HCT116 (cell line): ENCODE data around the gene FXYD4. TPM values are rescaled to one million over a fixed set of nuclear protein-coding genes. Genes with fewer than 3 reads are reported as not detected.
"Not testable (repeated sequence)": the region's sequence is repeated elsewhere in the genome, so short reads cannot be mapped to it uniquely, and the experiment has no call there.

Source experiments
- ATAC-seq: fragments of 200-7000 bp; cut with Tn5 transposase; 2 replicates; pipeline ENCODE4 v1.9.1; 2020; ENCODE audit warnings: mild to moderate bottlenecking, moderate library complexity
- BruUV-seq: library from RNA; stranded (reverse); fragments of 400-500 nt; replicated peaks from 2 replicates; lab custom pipeline; 2021; lab: Mats Ljungman, UMichigan
- CTCF ChIA-PET: fragments of 300-600 bp; sonication (Branson Sonifier 250); formaldehyde crosslinking; loops from one replicate; lab custom pipeline; 2021; ENCODE audit warnings: antibody characterized with exemption; lab: Charles Lee
- POLR2A ChIA-PET: fragments of 300-600, 350-600 bp; sonication (Branson Sonifier 250); formaldehyde crosslinking; loops from one replicate; lab custom pipeline; 2021; ENCODE audit warnings: antibody characterized with exemption; lab: Charles Lee
- RAD21 ChIA-PET, 2 experiments: fragments of 300-600 bp; sonication (Branson Sonifier 250); formaldehyde crosslinking; loops; one replicate each; lab custom pipeline; 2023; ENCODE audit warnings: low total read pairs in 2 of 2; ENCODE audit not compliant: uncharacterized antibody in 2 of 2, unreplicated experiment in 2 of 2, low non-redundant PET in 1 of 2; lab: Charles Lee
- DNase-seq: peaks from one replicate; pipeline ENCODE4 v3.0.0-alpha.2; 2010; ENCODE audit warnings: low read depth, low spot score
- H2AFZ ChIP-seq: fragments of 200-600 bp; shearing (Covaris generic), sonication (generic); 2 replicates; pipeline ENCODE4 v1.6.1; 2017; ENCODE audit warnings: low read depth, mixed run types, mixed read lengths, antibody characterized with exemption, low read length; ENCODE audit not compliant: poor library complexity, severe bottlenecking
- H3K27ac ChIP-seq: 2 replicates; pipeline ENCODE4 v1.5.1; 2012; ENCODE audit warnings: low read depth, low read length
- H3K27me3 ChIP-seq: fragments of 200-600 bp; sonication (generic); 2 replicates; pipeline ENCODE4 v1.6.1; 2016; ENCODE audit warnings: mixed run types, low read length, mixed read lengths; ENCODE audit not compliant: insufficient read depth
- H3K36me3 ChIP-seq, 2 experiments: fragments of 200-500 bp in 1 of 2; fragments of 200-600 bp in 1 of 2; sonication (Bioruptor generic) in 1 of 2; sonication (generic) in 1 of 2; 2 replicates each; pipeline versions ENCODE4 v1.5.1 to v1.6.1; 2014 to 2016; ENCODE audit warnings: low read length in 2 of 2, inconsistent platforms in 1 of 2, mixed read lengths in 1 of 2, mixed run types in 1 of 2; ENCODE audit not compliant: insufficient read depth in 2 of 2, control insufficient read depth in 1 of 2
- H3K4me1 ChIP-seq, 2 experiments: fragments of 200-600 bp in 1 of 2; sonication (generic) in 1 of 2; 2 replicates each; pipeline versions ENCODE4 v1.5.1 to v1.6.1; 2012 to 2017; ENCODE audit warnings: low read length in 2 of 2, inconsistent platforms in 1 of 2, mild to moderate bottlenecking in 1 of 2, mixed read lengths in 1 of 2, mixed run types in 1 of 2, moderate library complexity in 1 of 2; ENCODE audit not compliant: insufficient read depth in 2 of 2, control insufficient read depth in 1 of 2
- H3K4me2 ChIP-seq: fragments of 200-600 bp; sonication (generic); 2 replicates; pipeline ENCODE4 v1.6.1; 2017; ENCODE audit warnings: mixed run types, low read length, mixed read lengths
- H3K4me3 ChIP-seq, 2 experiments: fragments of 200-600 bp in 1 of 2; sonication (generic) in 1 of 2; replicated peaks in 1 of 2; 2 replicates each; pipeline ENCODE4 v1.5.1; 2011 to 2016; ENCODE audit warnings: low read length in 2 of 2, control low read depth in 1 of 2, low read depth in 1 of 2, mild to moderate bottlenecking in 1 of 2, mixed read lengths in 1 of 2, mixed run types in 1 of 2
- H3K79me2 ChIP-seq: fragments of 200-600 bp; sonication (generic); 2 replicates; pipeline ENCODE4 v1.6.1; 2017; ENCODE audit warnings: mild to moderate bottlenecking, mixed run types, low read length, moderate library complexity, mixed read lengths; ENCODE audit not compliant: insufficient read depth
- H3K9ac ChIP-seq: fragments of 200-600 bp; sonication (generic); 2 replicates; pipeline ENCODE4 v1.6.1; 2016; ENCODE audit warnings: low read length, mixed read lengths
- H3K9me2 ChIP-seq: fragments of 200-600 bp; sonication (generic), shearing (Covaris generic); 2 replicates; pipeline ENCODE4 v1.6.1; 2017; ENCODE audit warnings: mixed run types, mild to moderate bottlenecking, moderate library complexity; ENCODE audit not compliant: insufficient read depth
- H3K9me3 ChIP-seq, 2 experiments: fragments of 200-500 bp in 1 of 2; fragments of 200-600 bp in 1 of 2; sonication (Bioruptor generic) in 1 of 2; sonication (generic) in 1 of 2; 2 replicates each; pipeline ENCODE4 v1.6.1; 2014 to 2017; ENCODE audit warnings: low read length in 2 of 2, mixed read lengths in 2 of 2, inconsistent platforms in 1 of 2, low read depth in 1 of 2, mild to moderate bottlenecking in 1 of 2, mixed run types in 1 of 2, moderate library complexity in 1 of 2; ENCODE audit not compliant: control insufficient read depth in 1 of 2, insufficient read depth in 1 of 2
- H4K20me1 ChIP-seq: fragments of 200-600 bp; sonication (generic), shearing (Covaris generic); 2 replicates; pipeline ENCODE4 v1.6.1; 2017; ENCODE audit warnings: mixed run types, mild to moderate bottlenecking, moderate library complexity; ENCODE audit not compliant: insufficient read depth
- intact Hi-C: fragments of 100-400 bp; cut with micrococcal nuclease; formaldehyde crosslinking; loops from 2 replicates; pipeline ENCODE4 v1.10.0; 2022
- total RNA-seq: library from RNA; stranded (reverse); gene quantifications from one replicate; pipeline ENCODE4 v1.2.1, GENCODE V29; 2021; ENCODE audit not compliant: unreplicated experiment

The FXYD4 gene
- total RNA-seq, 1 experiment from 2014 or later: 0.71 TPM

DNA sequence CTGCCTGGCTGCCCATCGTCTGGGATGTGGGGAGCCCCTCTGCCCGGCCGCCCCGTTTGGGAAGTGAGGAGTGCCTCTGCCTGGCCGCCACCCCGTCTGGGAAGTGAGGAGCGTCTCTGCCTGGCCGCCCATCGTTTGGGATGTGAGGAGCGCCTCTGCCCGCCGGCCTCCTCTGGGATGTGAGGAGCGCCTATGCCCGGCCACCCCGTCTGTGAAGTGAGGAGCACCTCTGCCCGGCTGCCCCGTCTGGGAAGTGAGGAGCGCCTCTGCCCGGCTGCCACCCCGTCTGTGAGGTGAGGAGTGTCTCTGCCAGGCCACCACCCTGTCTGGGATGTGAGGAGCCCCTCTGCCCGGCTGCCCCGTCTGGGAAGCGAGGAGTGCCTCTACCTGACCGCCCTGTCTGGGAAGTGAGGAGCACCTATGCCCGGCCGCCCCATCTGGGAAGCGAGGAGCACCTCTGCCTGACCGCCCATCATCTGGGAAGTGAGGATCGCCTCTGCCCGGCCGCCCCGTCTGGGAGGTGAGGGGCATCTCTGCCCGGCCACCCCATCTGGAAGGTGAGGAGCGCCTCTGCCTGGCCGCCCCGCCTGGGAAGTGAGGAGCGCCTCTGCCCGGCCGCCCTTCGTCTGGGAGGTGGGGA lies 42.1 kb upstream of the FXYD4 start:
- H3K27me3 ChIP-seq, H3K27ac ChIP-seq, H3K4me2 ChIP-seq, H3K4me1 ChIP-seq, POLR2A ChIA-PET, H3K4me3 ChIP-seq, BruUV-seq, H3K79me2 ChIP-seq, H2AFZ ChIP-seq, H4K20me1 ChIP-seq, H3K9ac ChIP-seq, H3K9me2 ChIP-seq, DNase-seq, CTCF ChIA-PET, intact Hi-C loops, H3K36me3 ChIP-seq, ATAC-seq, RAD21 ChIA-PET, H3K9me3 ChIP-seq: not testable (repeated sequence)

DNA sequence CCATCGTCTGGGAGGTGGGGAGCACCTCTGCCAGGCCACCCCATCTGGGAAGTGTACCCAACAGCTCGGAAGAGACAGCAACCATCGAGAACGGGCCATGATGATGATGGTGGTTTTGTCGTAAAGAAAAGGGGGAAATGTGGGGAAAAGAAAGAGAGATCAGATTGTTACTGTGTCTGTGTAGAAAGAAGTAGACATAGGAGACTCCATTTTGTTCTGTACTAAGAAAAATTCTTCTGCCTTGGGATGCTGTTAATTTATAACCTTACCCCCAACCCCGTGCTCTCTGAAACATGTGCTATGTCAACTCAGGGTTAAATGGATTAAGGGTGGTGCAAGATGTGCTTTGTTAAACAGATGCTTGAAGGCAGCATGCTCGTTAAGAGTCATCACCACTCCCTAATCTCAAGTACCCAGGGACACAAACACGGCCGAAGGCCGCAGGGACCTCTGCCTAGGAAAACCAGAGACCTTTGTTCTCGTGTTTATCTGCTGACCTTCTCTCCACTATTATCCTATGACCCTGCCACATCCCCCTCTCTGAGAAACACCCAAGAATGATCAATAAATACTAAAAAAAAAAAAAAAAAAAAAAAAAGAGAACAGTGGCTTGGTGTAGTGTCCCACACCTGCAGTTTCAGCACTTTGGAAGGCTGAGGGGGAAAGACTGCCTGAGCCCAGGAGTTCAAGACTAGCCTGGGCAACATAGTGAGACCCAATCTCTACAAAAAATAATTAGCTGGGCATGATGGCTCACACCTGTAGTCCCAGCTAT lies 41.2 kb upstream of the FXYD4 start:
- H3K27ac ChIP-seq, H3K36me3 ChIP-seq, H3K9me3 ChIP-seq, DNase-seq, H3K79me2 ChIP-seq, H3K4me2 ChIP-seq, intact Hi-C loops, H3K9ac ChIP-seq, H3K9me2 ChIP-seq, RAD21 ChIA-PET, H3K27me3 ChIP-seq, ATAC-seq, POLR2A ChIA-PET, CTCF ChIA-PET, H2AFZ ChIP-seq, H3K4me1 ChIP-seq, H4K20me1 ChIP-seq, BruUV-seq, H3K4me3 ChIP-seq: not testable (repeated sequence)

DNA sequence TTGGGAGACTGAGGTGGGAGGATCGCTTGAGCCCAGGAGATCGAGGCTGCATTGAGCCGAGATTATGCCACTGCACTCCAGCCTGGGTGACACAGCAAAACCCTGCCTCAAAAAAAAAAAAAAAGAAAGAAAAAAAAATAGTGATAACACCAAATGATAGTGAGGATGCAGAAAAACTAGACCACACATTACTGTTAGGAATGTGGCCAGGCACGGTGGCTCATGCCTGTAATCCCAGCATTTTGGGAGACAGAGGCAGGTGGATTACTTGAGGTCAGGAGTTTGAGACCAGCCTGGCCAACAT lies 40.7 kb upstream of the FXYD4 start:
- BruUV-seq, H4K20me1 ChIP-seq, H3K4me3 ChIP-seq, H3K27ac ChIP-seq, H3K4me1 ChIP-seq, H3K9me2 ChIP-seq, H3K9me3 ChIP-seq, RAD21 ChIA-PET, H3K9ac ChIP-seq, POLR2A ChIA-PET, intact Hi-C loops, CTCF ChIA-PET, H3K27me3 ChIP-seq, H3K79me2 ChIP-seq, DNase-seq, ATAC-seq, H3K4me2 ChIP-seq, H3K36me3 ChIP-seq, H2AFZ ChIP-seq: not testable (repeated sequence)
